Measurements from ENCODE around the gene MBNL2.
"Not testable (repeated sequence)": the region's sequence is repeated elsewhere in the genome, so short reads cannot be mapped to it uniquely, and the experiment has no call there.

MBNL2 gene

DNA sequence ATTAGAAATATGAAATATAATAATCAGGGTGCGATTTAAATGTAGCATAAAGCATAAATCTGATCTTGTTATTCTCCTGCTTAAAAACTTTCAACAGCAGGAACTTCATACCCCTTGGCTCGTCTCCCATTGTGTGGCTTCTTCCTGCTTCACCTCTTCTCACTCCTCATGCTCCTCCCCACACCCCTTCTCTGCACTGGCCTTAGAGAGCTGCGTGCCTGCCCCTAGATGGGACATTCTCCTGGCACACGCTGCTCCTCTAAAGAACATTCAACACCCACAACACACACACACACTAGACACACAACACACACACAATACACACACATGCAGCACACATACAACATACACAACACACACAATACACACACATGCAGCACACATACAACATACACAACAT is 107.2 kb downstream of the MBNL2 start:
- no peak for DNase-seq

- DNase-seq, result no peak
These were observed 108.3 kb downstream of the MBNL2 start for GRCh38 chr13:97330448-97330847.

DNA sequence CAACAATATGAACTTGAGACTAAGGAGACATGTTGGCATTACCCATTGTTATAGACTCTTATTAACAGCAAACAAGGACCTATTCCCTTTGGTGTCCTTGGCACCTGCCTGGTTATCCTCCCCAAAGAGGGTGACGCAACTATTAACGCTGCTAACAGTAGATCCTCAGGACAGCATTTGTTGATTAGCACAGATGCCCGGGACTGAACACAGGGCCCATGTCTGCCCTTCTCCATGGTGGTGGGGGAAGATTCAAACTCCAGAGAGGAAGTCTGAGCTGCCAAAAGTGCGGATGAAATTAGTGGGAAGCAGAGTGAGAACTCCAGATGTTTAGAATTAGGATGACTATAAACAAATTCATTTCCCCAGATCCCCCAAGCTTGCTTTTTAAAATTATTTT is 110.6 kb downstream of the MBNL2 start:
- DNase-seq, result no peak

DNA sequence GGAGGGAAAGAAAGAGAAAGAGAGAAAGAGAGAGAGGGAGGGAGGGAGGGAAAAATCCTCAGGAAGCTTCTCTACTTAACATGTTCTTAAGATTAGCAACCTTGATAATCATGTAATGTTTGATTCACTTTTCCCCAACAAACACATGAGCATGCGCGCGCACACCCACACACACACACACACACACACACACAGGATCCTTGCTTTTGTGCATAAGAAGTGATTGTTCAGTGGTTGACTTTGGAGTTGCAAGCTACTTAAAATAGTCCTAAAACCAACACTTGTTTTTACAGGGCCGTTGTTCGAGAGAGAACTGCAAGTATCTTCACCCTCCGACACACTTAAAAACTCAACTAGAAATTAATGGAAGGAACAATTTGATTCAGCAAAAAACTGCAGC is 111.8 kb downstream of the MBNL2 start:
- no peak for DNase-seq

DNA sequence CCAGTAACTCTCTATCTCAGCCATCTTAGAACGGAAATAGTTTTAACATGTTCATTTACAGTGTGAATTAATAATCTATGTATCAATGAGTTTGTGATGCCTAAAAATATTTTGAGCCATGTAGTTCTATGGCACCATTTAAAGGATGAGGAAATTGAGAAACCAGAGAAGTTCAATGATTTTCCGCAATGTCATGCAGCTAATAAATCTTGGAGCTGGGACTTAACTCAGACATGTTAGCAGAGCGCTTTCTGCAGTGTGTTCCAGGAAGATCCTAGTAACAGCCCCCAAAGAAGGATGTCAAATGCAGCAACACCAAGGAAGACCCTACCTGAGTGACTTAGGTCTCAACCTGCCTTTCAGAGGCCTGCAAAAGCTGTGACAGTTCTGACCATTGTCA is 112.6 kb downstream of the MBNL2 start:
- DNase-seq, result no peak

GRCh38 chr13:97335488-97336134 is 113.5 kb downstream of the MBNL2 start:
- DNase-seq, result no peak

DNA sequence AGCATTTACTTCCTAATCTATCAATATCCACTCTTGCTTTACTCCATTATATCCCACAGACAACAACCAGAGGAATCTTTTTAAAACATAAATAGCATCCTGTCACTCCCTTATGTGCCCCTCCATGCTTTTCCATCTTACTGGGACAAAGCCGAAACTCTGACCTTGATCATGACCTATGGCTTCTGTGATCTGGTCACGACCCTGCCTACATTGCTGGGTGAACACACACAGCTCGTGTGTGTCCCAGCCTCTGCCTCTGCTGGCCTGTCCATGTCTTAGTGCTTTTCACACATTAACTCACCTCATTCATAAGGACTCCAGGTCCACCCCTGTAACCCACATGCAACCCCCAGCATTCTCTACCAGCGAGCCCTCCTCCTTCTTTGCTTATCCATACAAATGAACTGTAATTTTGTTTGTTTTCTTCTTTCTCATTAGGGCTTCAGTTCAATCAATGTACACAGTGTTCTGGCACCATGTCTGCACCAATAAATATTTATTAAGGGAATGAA is 115.9 kb downstream of the MBNL2 start:
- no peak for DNase-seq

DNA sequence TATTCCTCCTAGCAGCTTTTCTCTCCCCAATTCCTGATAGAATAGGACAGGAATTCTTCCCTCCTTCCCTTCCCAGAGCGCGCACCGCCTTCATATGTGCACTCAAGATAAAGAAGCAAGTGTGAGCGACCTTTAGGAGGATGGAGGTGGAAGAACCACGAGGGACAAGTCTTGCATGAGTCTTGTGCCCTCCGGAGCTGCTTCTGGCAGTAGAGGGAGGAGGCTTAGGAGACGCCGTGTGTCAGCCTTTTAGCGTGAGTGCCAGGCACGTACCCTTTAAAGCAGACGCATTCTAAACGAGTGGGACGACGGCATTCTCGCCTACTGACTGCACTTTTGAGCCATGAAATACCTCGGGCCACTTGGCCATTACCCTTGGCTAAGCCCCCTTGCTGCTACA is 116.4 kb downstream of the MBNL2 start:
- DNase-seq, result no peak

DNA sequence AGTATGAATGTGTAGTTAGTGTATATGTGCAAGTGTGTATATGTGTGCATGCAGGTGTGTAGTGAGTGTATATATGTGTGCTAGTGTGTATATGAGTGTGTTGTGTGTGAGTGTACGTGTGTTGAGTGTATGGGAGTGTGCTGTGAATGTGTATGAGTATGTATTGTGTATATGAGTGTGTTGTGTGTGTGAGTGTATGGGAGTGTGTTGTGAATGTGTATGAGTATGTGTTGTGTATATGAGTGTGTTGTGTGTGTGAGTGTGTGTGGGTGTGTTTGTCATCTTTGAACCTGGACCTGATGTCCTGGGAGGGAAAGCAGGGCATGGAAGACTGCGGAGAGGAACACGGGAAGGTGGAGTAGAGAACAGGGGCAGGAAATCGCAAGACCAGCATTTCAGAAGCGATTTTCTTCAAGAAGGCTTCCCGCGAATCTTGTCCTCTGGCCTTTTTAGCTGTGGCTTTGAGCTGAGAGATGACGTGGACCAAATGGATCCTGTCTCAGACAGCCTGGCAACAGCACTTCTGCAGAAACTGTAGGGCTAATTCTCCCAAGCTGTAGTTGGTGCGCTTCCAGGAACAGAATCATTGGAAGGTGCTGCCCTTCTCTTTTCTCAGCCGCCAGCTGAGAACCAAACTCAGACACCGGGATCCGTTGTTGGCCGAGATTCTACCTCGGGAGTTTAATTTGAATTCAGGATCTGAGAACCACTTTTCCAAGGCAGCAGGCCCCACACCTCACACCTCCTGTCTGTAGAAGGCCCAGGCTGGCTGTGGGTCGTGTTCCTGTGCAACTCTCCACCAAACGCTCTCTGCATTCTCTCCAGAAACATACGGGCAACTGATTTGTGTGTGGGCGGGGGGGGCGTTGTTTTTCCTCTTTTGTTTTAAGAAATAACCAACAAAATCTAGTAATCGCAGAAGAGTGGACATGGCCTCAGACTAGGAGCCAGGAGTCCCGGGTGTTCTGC is 117.2 kb downstream of the MBNL2 start:
- DNase-seq, result no peak

DNA sequence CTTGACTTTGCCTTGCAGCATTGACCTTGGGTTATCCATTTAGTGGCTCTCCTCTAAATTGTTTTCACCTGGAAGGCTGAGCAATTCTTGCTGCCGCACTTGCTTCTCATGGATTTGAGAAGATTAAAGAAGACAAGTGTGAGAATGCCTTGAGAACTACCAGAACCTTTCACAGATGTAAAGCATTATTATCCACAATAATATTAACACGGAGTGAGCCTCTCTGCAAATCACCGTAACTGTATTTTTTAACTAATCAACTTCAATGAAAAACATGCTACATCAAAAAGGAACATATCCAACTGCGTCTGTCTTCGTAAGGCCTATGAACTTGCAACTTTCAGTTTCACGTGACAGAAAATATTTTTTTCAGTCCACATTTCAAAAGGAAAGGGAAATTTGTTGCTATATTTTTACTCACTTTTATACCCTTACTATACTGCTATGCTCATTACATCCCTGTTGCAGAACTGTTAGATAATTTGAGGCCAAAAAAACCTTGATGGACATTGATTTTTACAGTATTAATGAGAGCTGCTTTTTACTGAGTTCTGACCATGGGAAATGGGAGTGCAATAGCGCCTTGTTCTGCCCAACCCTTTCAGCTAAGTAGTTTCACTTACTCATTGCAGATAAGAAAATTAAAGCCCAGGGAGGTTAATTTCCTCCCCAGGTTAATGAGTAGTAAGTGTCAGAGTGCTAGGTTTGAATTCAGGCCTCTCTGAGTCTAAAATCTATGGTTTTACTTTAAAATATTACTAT is 118.0 kb downstream of the MBNL2 start:
- DNase-seq, result no peak

- no peak for DNase-seq
These were observed 119.0 kb downstream of the MBNL2 start for GRCh38 chr13:97341135-97341534.

GRCh38 chr13:97342136-97342535 is 120.0 kb downstream of the MBNL2 start:
- DNase-seq, result no peak

DNA sequence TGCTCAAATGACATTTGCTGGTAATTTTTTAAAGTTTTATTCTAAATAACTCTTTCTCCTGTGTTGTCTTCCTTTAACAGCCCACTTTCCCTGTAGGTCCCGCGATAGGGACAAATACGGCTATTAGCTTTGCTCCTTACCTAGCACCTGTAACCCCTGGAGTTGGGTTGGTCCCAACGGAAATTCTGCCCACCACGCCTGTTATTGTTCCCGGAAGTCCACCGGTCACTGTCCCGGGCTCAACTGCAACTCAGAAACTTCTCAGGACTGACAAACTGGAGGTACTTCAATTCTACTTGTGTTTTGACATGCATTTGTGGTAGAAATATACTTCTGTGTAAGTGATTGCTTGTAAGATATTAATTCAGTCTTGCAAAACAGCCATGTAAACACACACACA is 120.8 kb downstream of the MBNL2 start:
- DNase-seq, result no peak

DNA sequence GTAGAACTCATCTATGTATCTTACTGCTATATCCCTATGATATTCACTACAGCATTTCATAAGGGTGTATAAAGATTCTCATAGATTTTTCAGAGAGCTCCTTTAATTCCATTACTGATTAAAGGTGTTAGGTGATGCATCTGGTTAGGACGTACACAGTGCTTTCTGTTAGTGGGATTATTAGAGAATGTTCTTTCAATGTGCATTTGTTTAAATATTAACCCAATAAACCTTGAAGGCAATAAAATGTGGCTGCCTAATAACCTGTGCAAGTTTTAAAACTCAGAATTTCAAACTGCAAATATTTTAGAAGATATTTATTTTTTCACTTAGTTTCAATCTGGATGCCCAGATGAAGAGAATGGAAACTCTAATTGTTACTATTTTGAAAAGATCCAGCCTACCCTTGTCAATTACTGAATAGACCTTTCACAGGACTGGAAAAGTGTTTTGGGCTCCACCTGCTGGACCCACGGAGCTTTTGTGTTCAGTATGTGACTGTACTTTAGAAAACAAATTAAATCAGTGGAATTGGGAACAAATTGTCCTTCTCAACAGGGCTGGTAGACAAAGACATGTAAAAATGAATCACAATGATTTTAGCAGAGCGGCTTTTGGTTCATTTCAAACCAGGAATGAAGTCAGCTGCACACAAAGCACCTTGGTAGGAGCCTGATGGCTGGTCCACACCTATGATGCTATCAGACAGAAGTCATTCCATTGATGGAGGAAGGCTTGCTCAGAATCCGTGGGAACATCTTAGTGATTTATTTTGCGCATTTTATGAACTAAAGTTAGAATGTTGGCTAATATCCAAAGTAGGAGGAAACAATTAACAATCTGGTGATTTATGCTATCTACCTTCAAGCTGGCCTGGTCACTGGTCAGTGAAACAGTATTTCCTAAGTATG is 122.4 kb downstream of the MBNL2 start:
- DNase-seq, result peak; percentile 42

- no peak for DNase-seq
These were observed 124.0 kb downstream of the MBNL2 start for GRCh38 chr13:97346097-97346496.

- DNase-seq, result no peak
These were observed 124.6 kb downstream of the MBNL2 start for GRCh38 chr13:97346561-97347254.

- no peak for DNase-seq
These were observed 125.3 kb downstream of the MBNL2 start for GRCh38 chr13:97347255-97347932.

DNA sequence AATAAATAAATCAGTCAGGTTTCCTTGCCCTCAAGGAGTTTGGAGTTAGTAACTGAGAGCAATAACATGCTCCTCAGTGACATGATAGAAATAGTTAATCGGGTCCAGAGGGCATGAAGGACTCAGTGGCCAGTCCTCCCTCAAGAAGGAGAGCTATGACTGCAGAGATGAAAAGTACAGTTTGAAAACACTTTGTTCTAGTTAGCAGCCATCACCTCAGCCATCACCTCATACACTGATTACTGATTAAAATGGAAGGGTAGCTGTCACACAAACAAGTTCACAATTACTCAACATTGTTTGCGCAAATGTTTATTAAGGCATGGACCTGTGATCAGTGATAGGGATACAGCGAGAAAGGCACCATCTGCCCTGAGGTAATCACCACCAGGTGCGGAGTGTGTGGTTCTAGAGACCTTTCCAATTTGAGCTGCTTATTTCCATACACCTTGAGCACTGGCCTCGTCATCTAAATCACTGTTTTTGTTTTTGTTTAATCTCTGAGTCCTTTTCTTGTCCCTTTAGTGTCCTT is 126.5 kb downstream of the MBNL2 start:
- no peak for DNase-seq

DNA sequence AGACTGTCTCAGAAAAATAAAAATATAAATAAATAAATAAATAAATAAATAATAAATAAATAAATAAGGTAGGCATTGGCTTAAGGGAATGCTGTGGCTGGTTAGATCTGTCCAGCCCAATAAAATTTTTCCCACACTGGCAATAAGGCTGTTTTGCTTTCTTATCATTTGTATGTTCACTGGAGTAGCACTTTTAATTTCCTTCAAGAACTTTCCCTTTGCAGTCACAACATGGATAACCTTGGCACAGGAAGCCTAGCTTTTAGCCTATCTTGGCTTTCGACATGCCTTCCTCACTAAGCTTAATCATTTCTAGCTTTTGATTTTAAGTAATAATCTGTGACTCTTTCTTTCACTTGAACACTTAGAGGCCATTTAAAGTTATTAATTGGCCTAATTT is 129.9 kb downstream of the MBNL2 start:
- not testable (repeated sequence) for DNase-seq

GRCh38 chr13:97352815-97353214 is 130.7 kb downstream of the MBNL2 start:
- no peak for DNase-seq

Data from NCI-H1105 treated with DMSO at 0.1 percent for 48 hours (cell line).